Spleen (tissue), 7 donors: Measurements from ENCODE around the gene HMGCL.

Experiments
- POLR2A ChIP-seq, 3 donors: fragments of 450-650 bp; IDR thresholded peaks; one replicate each; pipeline ENCODE4 v1.5.1; 2017; ENCODE audit warnings: antibody characterized with exemption in 3 of 3, mild to moderate bottlenecking in 1 of 3
- POLR2AphosphoS5 ChIP-seq, 3 donors: sonication (generic); formaldehyde crosslinking; IDR thresholded peaks; one replicate each; pipeline ENCODE4 v1.5.1; 2017; ENCODE audit warnings: antibody characterized with exemption in 3 of 3
- TF ChIP-seq, protein P1 (sequence below), 11 experiments: fragments of 200-600 bp in 7 of 11; fragments of 450-650 bp in 4 of 11; sonication (generic) in 4 of 11; IDR thresholded peaks in 8 of 11; conservative IDR thresholded peaks in 3 of 11; 1 replicate in 7 of 11; 2 replicates in 4 of 11; pipeline versions ENCODE4 v1.4.0 to v1.8.0; 2016 to 2021; ENCODE audit warnings: antibody characterized with exemption in 11 of 11, inconsistent platforms in 4 of 11, mild to moderate bottlenecking in 1 of 11
- donor health status: DM: no; HTN: no; CAD: no; lungs with moderate emphysema.
- donor health status: DM: no; HTN: no; CAD: no.
- donor health status: DM: no; HTN: no; CAD: no.

DNA sequence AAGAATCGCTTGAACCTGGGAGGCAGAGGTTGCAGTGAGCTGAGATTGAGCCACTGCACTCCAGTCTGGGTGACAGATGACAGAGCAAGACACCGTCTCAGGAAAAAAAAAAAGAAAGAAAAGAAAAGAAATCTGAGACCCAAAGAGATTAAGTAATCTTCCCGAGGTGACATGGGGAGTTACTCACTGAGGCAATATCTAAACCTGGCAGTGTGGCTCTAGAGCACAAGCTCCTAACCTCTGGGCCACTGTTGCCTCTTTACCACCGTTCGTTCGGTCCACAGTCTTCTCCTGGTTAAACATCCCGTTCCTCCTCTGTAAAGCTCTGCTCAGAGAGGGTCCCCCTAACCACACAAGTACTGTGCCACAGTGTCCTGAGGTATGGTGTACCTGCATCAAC is 1.5 kb downstream of the HMGCL start:
- TF ChIP-seq, protein P1, sequence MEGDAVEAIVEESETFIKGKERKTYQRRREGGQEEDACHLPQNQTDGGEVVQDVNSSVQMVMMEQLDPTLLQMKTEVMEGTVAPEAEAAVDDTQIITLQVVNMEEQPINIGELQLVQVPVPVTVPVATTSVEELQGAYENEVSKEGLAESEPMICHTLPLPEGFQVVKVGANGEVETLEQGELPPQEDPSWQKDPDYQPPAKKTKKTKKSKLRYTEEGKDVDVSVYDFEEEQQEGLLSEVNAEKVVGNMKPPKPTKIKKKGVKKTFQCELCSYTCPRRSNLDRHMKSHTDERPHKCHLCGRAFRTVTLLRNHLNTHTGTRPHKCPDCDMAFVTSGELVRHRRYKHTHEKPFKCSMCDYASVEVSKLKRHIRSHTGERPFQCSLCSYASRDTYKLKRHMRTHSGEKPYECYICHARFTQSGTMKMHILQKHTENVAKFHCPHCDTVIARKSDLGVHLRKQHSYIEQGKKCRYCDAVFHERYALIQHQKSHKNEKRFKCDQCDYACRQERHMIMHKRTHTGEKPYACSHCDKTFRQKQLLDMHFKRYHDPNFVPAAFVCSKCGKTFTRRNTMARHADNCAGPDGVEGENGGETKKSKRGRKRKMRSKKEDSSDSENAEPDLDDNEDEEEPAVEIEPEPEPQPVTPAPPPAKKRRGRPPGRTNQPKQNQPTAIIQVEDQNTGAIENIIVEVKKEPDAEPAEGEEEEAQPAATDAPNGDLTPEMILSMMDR (IDR thresholded peaks at IDR 0.05 in 8 of 11, conservative IDR thresholded peaks at IDR 0.05 in 3 of 11), result no peak
- TF ChIP-seq POLR2AphosphoS5 (IDR thresholded peaks at IDR 0.05) (no peak), POLR2A (IDR thresholded peaks at IDR 0.05) (no peak)
